SK-N-MC (cell line): ENCODE measurements around the gene PCDHA12.

Source experiments
- EZH2 ChIP-seq: fragments of 200-600 bp; sonication (generic); IDR thresholded peaks from one replicate; pipeline ENCODE4 v1.6.1; 2017; ENCODE audit warnings: antibody characterized with exemption
- FOXP2 ChIP-seq: optimal IDR thresholded peaks from 2 replicates; pipeline ENCODE3; 2011; ENCODE audit warnings: mild to moderate bottlenecking, moderate library complexity; ENCODE audit not compliant: insufficient read depth; ENCODE audit errors: extremely low read length, control extremely low read depth
- POLR2AphosphoS5 ChIP-seq: IDR thresholded peaks from 2 replicates; pipeline ENCODE4 v1.6.1; 2012; ENCODE audit warnings: mild to moderate bottlenecking, low read depth, low read length, borderline replicate concordance

- TF ChIP-seq EZH2 (no peak), POLR2AphosphoS5 (no peak), FOXP2 (no peak)
These were observed 47.3 kb upstream of the PCDHA12 start, which contains the start of gene PCDHA6 for GRCh38 chr5:140827704-140828361.
